Ectodermal cell (in vitro differentiated cells): ENCODE data around the gene TFF3.
A peak's percentile ranks its signal among the peaks of the same experiment; 100 is the strongest.

ENCODE experiments used
- H3K27ac ChIP-seq: 2 replicates; pipeline ENCODE4 v1.7.0; 2013; ENCODE audit warnings: mild to moderate bottlenecking, low read depth, low read length; ENCODE audit not compliant: insufficient read depth, poor library complexity, severe bottlenecking
- H3K27me3 ChIP-seq: 2 replicates; pipeline ENCODE4 v1.7.0; 2013; ENCODE audit warnings: mild to moderate bottlenecking, low read length; ENCODE audit not compliant: insufficient read depth, control insufficient read depth, poor library complexity, severe bottlenecking
- H3K36me3 ChIP-seq: one replicate; pipeline ENCODE4 v1.7.0; 2013; ENCODE audit warnings: low read length; ENCODE audit not compliant: control insufficient read depth, insufficient read depth
- H3K4me1 ChIP-seq: one replicate; pipeline ENCODE4 v1.7.0; 2013; ENCODE audit warnings: low read length; ENCODE audit not compliant: control insufficient read depth, insufficient read depth
- H3K4me3 ChIP-seq: 2 replicates; pipeline ENCODE4 v1.7.0; 2013; ENCODE audit warnings: low read depth, low read length, control low read depth; ENCODE audit not compliant: insufficient read depth
- H3K9me3 ChIP-seq: 2 replicates; pipeline ENCODE4 v1.7.0; 2013; ENCODE audit warnings: mild to moderate bottlenecking, low read length, moderate library complexity; ENCODE audit not compliant: control insufficient read depth
- WGBS, 2 experiments: methylation state at CpG; one replicate each; pipeline ENCODE4 v1.1.7; 2013; ENCODE audit warnings: missing lambda C conversion rate in 2 of 2; 5-methylcytosine and 5-hydroxymethylcytosine counted together

TFF3 gene

GRCh38 chr21:42338729-42339715 lies 23.8 kb upstream of the TFF3 start:
- Histone ChIP-seq H3K4me3 (no peak overlapping the region), H3K36me3 (no peaks in the 10 kb centered on the region), H3K27me3 (no peaks in the 10 kb centered on the region), H3K27ac (no peak overlapping the region), H3K4me1 (peaks cover 6% of the 10 kb centered on the region), H3K9me3 (no peaks in the 10 kb centered on the region)
- WGBS, 2 experiments: 96% methylated on average over 16 of the region's 17 CpGs

DNA sequence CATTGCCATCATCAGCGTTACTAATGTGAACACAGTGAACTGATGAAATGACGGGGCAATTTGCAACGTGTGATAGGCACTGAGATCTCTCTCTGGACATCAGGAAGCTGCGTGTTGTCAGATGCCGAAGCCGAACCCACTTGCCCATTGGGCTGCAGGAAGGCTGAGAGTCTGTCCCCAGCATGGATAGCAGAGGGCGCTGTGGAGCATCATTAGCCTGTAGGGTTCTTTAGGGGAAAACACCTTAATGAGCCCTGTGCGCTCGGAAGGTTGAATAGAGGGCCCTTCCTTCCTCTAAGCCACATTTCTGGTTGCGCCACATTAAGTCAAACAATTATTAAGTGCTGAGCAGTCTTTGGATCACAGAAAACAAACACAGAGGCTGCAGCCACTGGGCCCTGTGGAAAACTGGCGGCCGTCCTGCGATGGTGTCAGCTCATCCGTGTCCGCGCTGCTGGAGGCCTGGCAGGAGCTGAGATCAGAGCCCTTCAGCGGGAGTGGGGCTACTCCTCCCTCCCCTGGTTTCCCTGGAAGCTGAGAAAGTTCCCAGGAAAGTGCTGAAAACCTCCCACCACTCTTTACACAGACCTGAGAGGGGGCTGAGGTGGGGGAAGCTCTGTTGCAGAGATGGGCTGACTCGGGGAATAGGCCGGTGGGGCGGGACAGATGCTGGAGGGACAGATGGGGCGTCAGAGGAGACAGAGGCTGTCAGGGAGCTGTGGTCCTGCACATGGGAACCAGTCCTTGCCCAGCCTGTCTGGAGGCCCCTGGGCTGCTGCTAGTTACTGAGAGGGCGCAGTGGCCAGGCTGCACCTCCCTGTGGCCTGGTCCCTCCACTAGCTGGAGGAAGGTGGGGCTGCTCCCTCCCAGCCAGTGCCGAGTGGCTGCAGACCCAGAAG lies 22.9 kb upstream of the TFF3 start:
- WGBS, 2 experiments: 61 to 67% methylated on average over 23 of the region's 23 CpGs
- no peaks in the 10 kb centered on the region for H3K9me3 ChIP-seq
- no peaks in the 10 kb centered on the region for H3K27me3 ChIP-seq
- no peaks in the 10 kb centered on the region for H3K36me3 ChIP-seq
- no peak overlapping the region for H3K4me3 ChIP-seq
- peak overlapping the region; percentile 23 for H3K27ac ChIP-seq
- peaks cover 6% of the 10 kb centered on the region for H3K4me1 ChIP-seq

GRCh38 chr21:42337276-42337675 lies 22.1 kb upstream of the TFF3 start:
- no peak overlapping the region for H3K4me3 ChIP-seq
- H3K4me1 ChIP-seq: peaks cover 6% of the 10 kb centered on the region
- H3K27me3 ChIP-seq: no peaks in the 10 kb centered on the region
- H3K27ac ChIP-seq: no peak overlapping the region
- H3K9me3 ChIP-seq: no peaks in the 10 kb centered on the region
- no peaks in the 10 kb centered on the region for H3K36me3 ChIP-seq
- WGBS, 2 experiments: 92 to 98% methylated on average over 4 of the region's 4 CpGs

DNA sequence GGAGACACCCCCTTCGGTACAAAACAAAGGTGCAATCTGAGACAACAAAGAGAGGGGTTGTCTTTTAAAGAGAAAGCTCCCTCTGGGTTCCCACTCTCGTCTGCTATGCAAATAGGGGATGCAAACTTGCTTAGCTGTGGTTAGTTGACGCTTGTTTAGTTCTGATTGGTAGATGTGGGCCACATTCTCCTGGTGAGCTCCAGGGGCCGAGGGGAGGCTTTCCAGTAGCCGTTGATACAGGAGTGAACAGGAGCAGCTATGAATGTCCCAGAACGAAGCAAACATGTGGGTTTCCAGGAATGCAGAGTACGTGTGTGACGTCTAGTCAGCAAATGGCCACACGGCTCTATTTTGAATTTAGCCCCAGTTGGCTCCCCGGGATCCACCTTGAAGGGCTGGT lies 20.8 kb upstream of the TFF3 start:
- Histone ChIP-seq H3K9me3 (no peaks in the 10 kb centered on the region), H3K4me1 (peaks cover 6% of the 10 kb centered on the region), H3K4me3 (no peak overlapping the region), H3K27ac (no peak overlapping the region), H3K27me3 (no peaks in the 10 kb centered on the region), H3K36me3 (no peaks in the 10 kb centered on the region)
- WGBS, 2 experiments: 22 to 25% methylated on average over 10 of the region's 10 CpGs

- 89 to 91% methylated on average over 5 of the region's 5 CpGs for WGBS, 2 experiments
- Histone ChIP-seq H3K4me3 (no peak overlapping the region), H3K27ac (no peak overlapping the region), H3K36me3 (no peaks in the 10 kb centered on the region), H3K9me3 (no peaks in the 10 kb centered on the region), H3K4me1 (peaks cover 6% of the 10 kb centered on the region), H3K27me3 (no peaks in the 10 kb centered on the region)
Observed at GRCh38 chr21:42332557-42333317, 17.5 kb upstream of the TFF3 start.

DNA sequence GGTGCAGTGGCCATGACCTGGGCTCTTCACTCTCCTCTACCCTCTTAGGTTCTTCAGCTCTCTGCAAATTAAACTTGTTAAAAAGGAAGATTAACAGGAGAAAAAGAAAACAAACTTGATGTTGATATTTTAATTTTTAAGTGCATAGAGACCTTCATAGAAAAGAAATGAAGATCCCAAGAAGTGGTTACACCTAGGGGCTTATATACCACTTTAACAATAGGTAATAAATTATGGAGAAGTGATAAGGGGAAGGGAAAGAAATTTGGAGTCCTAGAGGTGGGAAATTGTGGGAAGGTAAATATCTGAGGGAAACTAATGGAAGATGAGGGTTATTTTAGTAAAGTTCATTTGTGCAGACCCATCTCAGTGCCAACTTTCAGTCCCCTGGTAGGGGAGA lies 16.5 kb upstream of the TFF3 start:
- Histone ChIP-seq H3K36me3 (no peaks in the 10 kb centered on the region), H3K4me3 (no peak overlapping the region), H3K4me1 (peaks cover 6% of the 10 kb centered on the region), H3K9me3 (no peaks in the 10 kb centered on the region), H3K27me3 (no peaks in the 10 kb centered on the region), H3K27ac (no peak overlapping the region)

GRCh38 chr21:42330380-42331371 lies 15.5 kb upstream of the TFF3 start:
- H3K27ac ChIP-seq: no peak overlapping the region
- 86% methylated on average over 2 of the region's 4 CpGs for WGBS, 2 experiments
- no peaks in the 10 kb centered on the region for H3K36me3 ChIP-seq
- H3K4me3 ChIP-seq: no peak overlapping the region
- no peaks in the 10 kb centered on the region for H3K27me3 ChIP-seq
- no peaks in the 10 kb centered on the region for H3K9me3 ChIP-seq
- H3K4me1 ChIP-seq: no peaks in the 10 kb centered on the region

DNA sequence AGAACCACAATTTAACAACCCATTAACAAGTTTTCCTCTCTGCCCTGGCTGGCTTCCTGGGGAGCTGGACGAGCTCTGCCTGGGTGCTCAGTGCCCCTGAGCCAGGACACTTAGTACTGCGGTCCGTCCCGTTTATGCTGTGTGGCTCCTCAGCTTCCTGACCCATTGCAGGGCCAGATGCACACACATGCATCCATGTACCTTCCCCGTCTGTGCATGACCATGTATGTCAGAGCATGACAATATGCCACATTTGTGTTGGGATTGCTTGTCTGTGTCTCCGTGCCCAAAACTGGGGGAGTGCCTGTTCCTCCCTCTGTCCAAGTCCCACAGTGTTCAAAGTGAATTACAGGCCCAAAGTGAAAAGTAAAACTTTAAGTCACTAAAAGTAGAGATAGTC lies 9.7 kb upstream of the TFF3 start:
- Histone ChIP-seq H3K27me3 (no peaks in the 10 kb centered on the region), H3K27ac (no peak overlapping the region), H3K4me1 (no peaks in the 10 kb centered on the region), H3K36me3 (no peaks in the 10 kb centered on the region), H3K9me3 (no peaks in the 10 kb centered on the region), H3K4me3 (no peak overlapping the region)
- WGBS, 2 experiments: 86 to 89% methylated on average over 6 of the region's 6 CpGs

DNA sequence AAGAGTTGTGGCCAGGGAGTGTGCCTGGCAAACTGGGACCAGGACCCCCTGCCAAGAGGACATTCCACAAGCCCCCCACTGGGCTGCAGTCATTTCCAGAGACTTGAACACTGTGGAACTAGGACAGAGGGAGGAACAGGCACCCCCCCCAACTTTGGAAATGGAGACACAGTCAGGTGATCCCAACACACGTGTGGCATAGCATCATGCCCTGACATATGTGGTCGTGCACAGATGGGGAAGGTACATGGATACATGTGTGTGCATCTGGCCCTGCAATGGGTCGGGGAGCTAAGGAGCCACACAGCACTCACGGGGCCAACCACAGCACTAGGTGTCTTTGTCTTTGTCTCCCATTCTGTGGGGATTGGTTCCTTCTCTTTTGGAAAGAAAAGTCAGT lies 6.6 kb upstream of the TFF3 start:
- WGBS, 2 experiments: 91 to 95% methylated on average over 4 of the region's 4 CpGs
- Histone ChIP-seq H3K27ac (no peak overlapping the region), H3K36me3 (no peaks in the 10 kb centered on the region), H3K27me3 (no peaks in the 10 kb centered on the region), H3K4me3 (no peak overlapping the region), H3K9me3 (no peaks in the 10 kb centered on the region), H3K4me1 (peaks cover 4% of the 10 kb centered on the region)
